Upper lobe of left lung (tissue), 6 donors: Measurements from ENCODE around the gene RBMX. TPM values are rescaled to one million over a fixed set of nuclear protein-coding genes. Genes with fewer than 3 reads are reported as not detected.

Source experiments
- ATAC-seq, 2 donors: fragments of 200-7000 bp; cut with Tn5 transposase; one replicate each; pipeline ENCODE4 v1.9.1; 2022; ENCODE audit warnings: mild to moderate bottlenecking in 2 of 2, moderate library complexity in 2 of 2; ENCODE audit not compliant: low FRiP score in 2 of 2
- DNase-seq, 2 donors: peaks; one replicate each; pipeline ENCODE4 v3.0.0-alpha.2; 2019 to 2020
- H3K27ac ChIP-seq, 4 donors: fragments of 200-600 bp; sonication (generic); one replicate each; pipeline ENCODE4 v1.5.1; 2016 to 2019
- H3K27me3 ChIP-seq, 4 donors: fragments of 200-600 bp; sonication (generic); one replicate each; pipeline ENCODE4 v1.5.1; 2017 to 2019
- H3K36me3 ChIP-seq, 4 donors: fragments of 200-600 bp; sonication (generic); one replicate each; pipeline ENCODE4 v1.5.1; 2016 to 2019
- H3K4me1 ChIP-seq, 4 donors: fragments of 200-600 bp; sonication (generic); one replicate each; pipeline ENCODE4 v1.5.1; 2018 to 2019
- H3K4me3 ChIP-seq, 4 donors: fragments of 200-600 bp; sonication (generic); one replicate each; pipeline ENCODE4 v1.5.1; 2017 to 2019; ENCODE audit warnings: mild to moderate bottlenecking in 2 of 4, moderate library complexity in 1 of 4
- H3K9me3 ChIP-seq, 4 donors: fragments of 200-600 bp; sonication (generic); one replicate each; pipeline ENCODE4 v1.5.1; 2018 to 2019
- EP300 ChIP-seq, 4 donors: sonication (generic); formaldehyde crosslinking; IDR thresholded peaks; one replicate each; pipeline ENCODE4 v1.5.1; 2017; ENCODE audit warnings: antibody characterized with exemption in 4 of 4, control low read depth in 2 of 4
- POLR2A ChIP-seq, 4 donors: fragments of 450-650 bp; IDR thresholded peaks; one replicate each; pipeline ENCODE4 v1.5.1; 2016 to 2017; ENCODE audit warnings: antibody characterized with exemption in 4 of 4, mild to moderate bottlenecking in 2 of 4
- POLR2AphosphoS5 ChIP-seq, 2 donors: sonication (generic); formaldehyde crosslinking; IDR thresholded peaks; one replicate each; pipeline ENCODE4 v1.5.1; 2017; ENCODE audit warnings: antibody characterized with exemption in 2 of 2
- WGBS, 2 donors: methylation state at CpG; one replicate each; pipeline ENCODE4 v1.1.5; 2017 to 2018; 5-methylcytosine and 5-hydroxymethylcytosine counted together
- total RNA-seq, 6 donors: library from RNA; depleted of rRNA in 4 of 6; stranded (reverse); fragments of >200 nt in 4 of 6; gene quantifications; one replicate each; pipeline versions ENCODE4 v1.1.0 to v1.2.1, GENCODE V29; 2016 to 2021
- TF ChIP-seq, protein P1 (sequence below), 6 experiments: fragments of 450-650 bp in 4 of 6; fragments of 200-600 bp in 2 of 6; sonication (generic) in 2 of 6; IDR thresholded peaks; one replicate each; pipeline ENCODE4 v1.5.1; 2016 to 2019; ENCODE audit warnings: antibody characterized with exemption in 6 of 6
- donor health status: DM: no; HTN: no; CAD: no; lungs with moderate emphysema.
- donor health status: DM: no; HTN: yes; CAD: no; lungs with severe emphysema.

The RBMX gene
- total RNA-seq, 6 donors from 2014 or later = 97.9 to 206 (median 149) TPM

DNA sequence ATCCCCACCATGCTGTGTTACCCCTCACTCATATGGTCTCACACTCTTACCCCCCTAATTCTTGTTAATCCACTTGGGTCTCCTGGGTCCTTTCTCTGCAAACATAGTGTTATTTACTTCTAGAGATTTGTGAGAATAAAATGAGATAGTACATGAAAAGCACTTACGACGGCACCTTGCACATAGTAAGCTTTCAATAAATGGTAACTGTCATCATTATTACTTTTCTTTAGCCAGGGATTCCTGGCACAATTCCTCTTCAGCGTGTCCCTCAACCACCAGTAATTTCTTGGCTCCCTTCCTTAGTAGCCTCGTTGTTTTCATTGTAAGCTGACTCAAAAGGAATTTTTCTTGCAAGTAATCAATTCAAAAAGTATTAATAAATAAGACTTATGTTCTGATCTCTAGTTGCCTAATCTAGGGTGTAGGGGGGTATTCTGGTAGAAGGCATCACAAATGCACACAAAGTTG is 30.1 kb upstream of the RBMX start:
- no peak for ATAC-seq
- Histone ChIP-seq H3K27ac (peak overlapping the region in 1 of 4 donors; percentile 87), H3K27me3 (no peaks in the 10 kb centered on the region), H3K9me3 (no peaks in the 10 kb centered on the region), H3K36me3 (no peaks in the 10 kb centered on the region), H3K4me3 (peak overlapping the region in 3 of 4 donors; percentile 69 to 73 (median 73)), H3K4me1 (peaks cover 0 to 6% (median 0%) of the 10 kb centered on the region in 4 donors)
- DNase-seq = no peak
- 13 to 36% methylated on average over 4 of the region's 4 CpGs for WGBS, 2 donors
- no peak for TF ChIP-seq POLR2A (IDR thresholded peaks at IDR 0.05)
- TF ChIP-seq, protein P1, sequence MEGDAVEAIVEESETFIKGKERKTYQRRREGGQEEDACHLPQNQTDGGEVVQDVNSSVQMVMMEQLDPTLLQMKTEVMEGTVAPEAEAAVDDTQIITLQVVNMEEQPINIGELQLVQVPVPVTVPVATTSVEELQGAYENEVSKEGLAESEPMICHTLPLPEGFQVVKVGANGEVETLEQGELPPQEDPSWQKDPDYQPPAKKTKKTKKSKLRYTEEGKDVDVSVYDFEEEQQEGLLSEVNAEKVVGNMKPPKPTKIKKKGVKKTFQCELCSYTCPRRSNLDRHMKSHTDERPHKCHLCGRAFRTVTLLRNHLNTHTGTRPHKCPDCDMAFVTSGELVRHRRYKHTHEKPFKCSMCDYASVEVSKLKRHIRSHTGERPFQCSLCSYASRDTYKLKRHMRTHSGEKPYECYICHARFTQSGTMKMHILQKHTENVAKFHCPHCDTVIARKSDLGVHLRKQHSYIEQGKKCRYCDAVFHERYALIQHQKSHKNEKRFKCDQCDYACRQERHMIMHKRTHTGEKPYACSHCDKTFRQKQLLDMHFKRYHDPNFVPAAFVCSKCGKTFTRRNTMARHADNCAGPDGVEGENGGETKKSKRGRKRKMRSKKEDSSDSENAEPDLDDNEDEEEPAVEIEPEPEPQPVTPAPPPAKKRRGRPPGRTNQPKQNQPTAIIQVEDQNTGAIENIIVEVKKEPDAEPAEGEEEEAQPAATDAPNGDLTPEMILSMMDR (IDR thresholded peaks at IDR 0.05) = no peak
- no peak for TF ChIP-seq POLR2AphosphoS5 (IDR thresholded peaks at IDR 0.05)
- TF ChIP-seq EP300 (IDR thresholded peaks at IDR 0.05) = no peak

DNA sequence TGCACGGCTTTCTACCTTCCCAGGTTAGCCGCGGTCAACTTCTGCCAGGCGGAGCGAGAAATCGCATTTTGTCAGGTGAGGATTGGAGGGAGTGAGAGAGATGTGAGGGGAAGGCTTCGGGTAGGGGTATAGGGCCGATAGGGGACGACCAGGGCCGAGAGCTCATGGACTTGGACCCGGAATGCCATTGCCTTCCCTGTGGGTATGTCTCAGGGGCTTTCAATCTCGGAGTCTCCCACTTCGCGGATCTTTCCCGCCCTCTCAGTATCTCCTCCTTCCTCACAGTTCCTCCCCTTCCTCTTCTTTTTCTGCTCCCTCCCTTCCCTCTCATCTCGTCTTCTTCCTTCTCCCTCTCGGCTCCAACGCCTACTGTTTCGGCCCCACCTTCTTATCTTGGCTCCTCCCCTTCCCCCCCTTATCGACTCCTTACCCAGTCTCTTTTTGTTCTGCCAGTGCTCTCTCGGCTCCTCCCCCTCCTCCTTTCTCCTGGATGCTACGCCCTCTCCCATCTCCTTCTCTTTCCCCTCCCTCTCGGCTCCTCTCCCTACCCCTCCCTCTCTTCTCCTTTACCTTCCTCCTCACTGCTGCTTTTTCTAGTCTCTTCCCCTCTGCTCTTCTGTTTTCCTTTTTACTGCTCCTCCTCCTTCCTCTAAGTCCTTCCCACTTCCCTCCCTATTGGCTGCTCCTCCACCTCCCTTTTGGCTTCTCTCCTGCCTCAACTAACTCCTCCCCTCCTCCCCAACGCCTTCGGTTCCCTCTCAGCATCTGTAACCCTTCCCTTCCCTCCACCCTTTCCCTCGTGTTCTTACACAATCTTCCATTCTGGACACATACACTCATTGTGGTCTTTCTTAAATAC is 29.4 kb upstream of the RBMX start:
- Histone ChIP-seq H3K27me3 (no peaks in the 10 kb centered on the region), H3K27ac (peak overlapping the region; percentile 78 to 87 (median 85)), H3K4me1 (peaks cover 0 to 6% (median 0%) of the 10 kb centered on the region in 4 donors), H3K4me3 (peak overlapping the region; percentile 55 to 73 (median 71)), H3K9me3 (no peaks in the 10 kb centered on the region), H3K36me3 (no peaks in the 10 kb centered on the region)
- 1 to 33% methylated on average over 20 to 26 of the region's 26 CpGs for WGBS, 2 donors
- peak in 1 of 2 donors; percentile 84 for DNase-seq
- TF ChIP-seq POLR2AphosphoS5 (IDR thresholded peaks at IDR 0.05) (peak in 1 of 2 donors; percentile 47), POLR2A (IDR thresholded peaks at IDR 0.05) (peak in 2 of 4 donors; percentile 42 to 45)
- TF ChIP-seq, protein P1 (IDR thresholded peaks at IDR 0.05) = no peak
- peak; percentile 93 for ATAC-seq

DNA sequence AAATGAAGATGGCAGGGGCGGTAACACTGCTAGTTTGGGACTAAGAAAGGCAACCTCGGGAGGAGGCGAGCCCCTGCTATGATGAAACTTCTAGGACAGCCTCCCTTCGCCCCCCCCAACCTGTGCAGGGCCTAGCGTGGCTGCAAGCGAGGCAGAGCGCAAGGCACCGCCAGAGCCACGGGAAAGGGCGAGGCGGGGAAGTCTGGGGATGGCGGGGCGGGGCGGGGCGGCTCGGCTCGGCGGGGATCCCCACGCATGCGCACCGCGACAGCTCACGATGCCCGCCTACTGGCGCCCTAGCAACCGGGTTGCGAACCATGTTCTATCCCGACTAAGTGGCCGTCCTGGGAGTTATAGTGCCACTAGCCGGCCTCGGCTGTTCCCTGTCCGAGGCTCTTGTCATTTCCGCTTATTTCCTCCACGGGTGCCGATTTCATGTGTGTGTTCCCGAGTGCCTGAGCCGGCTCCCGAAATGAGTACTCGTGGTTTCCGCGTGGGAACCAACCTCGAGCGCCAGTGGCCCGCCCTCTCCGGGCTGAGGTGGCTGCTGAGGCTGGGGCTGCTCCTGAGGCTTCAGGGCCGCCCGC is 28.7 kb upstream of the RBMX start:
- WGBS, 2 donors = 0 to 27% methylated on average over 2 to 41 of the region's 47 CpGs
- DNase-seq (peak; percentile 81 to 94), ATAC-seq (peak; percentile 92 to 95)
- Histone ChIP-seq H3K4me1 (peaks cover 0 to 6% (median 0%) of the 10 kb centered on the region in 4 donors), H3K9me3 (no peaks in the 10 kb centered on the region), H3K27ac (peak overlapping the region; percentile 78 to 87 (median 85)), H3K36me3 (no peaks in the 10 kb centered on the region), H3K4me3 (peak overlapping the region; percentile 55 to 73 (median 71)), H3K27me3 (no peaks in the 10 kb centered on the region)
- no peak for TF ChIP-seq EP300 (IDR thresholded peaks at IDR 0.05)
- TF ChIP-seq, protein P1 (IDR thresholded peaks at IDR 0.05) = no peak
- no peak for TF ChIP-seq POLR2AphosphoS5 (IDR thresholded peaks at IDR 0.05)
- TF ChIP-seq POLR2A (IDR thresholded peaks at IDR 0.05) = no peak

DNA sequence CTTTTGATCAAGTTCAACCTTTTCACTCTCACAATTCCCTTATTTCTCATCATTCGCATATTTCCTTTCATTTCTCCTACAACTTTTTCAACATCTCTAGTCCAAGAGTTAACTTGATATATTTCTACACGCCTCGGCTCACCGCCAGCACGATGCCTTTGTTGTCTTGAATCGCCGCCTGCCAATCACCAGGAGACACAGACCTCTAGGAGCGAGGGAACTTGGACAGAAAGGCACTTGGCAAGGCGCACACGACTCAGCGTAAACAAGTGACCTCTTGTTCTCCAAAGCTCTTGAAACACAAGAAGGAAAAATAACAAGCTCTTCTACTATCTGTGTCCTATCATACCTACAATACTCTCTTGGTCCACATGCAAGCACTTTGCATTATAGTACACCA is 27.1 kb upstream of the RBMX start:
- DNase-seq (no peak), ATAC-seq (no peak)
- no peaks in the 10 kb centered on the region for H3K9me3 ChIP-seq
- 62 to 63% methylated on average over 11 of the region's 11 CpGs for WGBS, 2 donors
- TF ChIP-seq POLR2A (IDR thresholded peaks at IDR 0.05) = no peak
- TF ChIP-seq, protein P1 (IDR thresholded peaks at IDR 0.05) = no peak
- no peak for TF ChIP-seq POLR2AphosphoS5 (IDR thresholded peaks at IDR 0.05)
- no peak for TF ChIP-seq EP300 (IDR thresholded peaks at IDR 0.05)
- H3K4me1 ChIP-seq = peaks cover 0 to 6% (median 0%) of the 10 kb centered on the region in 4 donors
- H3K27ac ChIP-seq = no peak overlapping the region
- H3K4me3 ChIP-seq = no peak overlapping the region
- H3K36me3 ChIP-seq = no peaks in the 10 kb centered on the region
- no peaks in the 10 kb centered on the region for H3K27me3 ChIP-seq
